ENCODE data around the gene APAF1.

Gene APAF1

DNA sequence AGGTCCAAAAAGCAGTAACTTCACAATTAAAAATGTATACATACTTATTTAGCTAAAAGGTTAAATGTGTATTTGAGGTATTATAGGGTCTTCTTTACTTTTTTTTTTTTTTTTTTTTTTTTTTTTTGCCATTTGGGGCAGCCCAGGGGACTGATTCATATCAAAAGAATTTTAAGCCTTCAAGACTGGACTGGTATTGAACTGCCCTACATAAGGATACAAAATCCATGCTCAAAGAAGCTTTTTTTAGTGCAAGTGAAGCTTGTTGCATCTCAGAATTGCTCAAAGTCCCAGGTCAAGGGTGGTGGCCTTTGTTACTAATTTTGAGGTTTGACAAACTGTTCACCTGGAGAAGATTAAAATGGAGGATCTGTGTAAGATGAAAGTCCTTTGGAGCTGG, 124.0 kb downstream of the APAF1 start:
- DNase-seq = no peak

DNA sequence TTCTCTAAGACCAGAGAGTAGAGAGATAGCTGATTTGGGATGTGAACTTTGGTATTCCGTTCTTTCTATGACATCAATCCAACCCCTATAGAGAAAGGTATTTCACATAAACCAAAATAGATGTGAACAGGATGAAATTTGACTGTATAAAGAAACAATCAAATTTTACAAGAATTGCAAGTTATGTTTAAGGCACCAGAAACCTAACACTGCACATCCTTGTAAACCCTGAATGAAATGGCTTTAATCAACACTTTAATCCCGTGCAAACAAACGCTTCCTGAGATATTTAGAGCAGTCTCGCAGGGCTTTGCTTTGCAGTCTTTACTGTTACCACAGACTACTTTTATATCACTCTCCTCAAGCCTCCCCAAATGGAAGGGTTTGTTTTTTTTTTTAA, 125.1 kb downstream of the APAF1 start:
- DNase-seq = no peak

DNA sequence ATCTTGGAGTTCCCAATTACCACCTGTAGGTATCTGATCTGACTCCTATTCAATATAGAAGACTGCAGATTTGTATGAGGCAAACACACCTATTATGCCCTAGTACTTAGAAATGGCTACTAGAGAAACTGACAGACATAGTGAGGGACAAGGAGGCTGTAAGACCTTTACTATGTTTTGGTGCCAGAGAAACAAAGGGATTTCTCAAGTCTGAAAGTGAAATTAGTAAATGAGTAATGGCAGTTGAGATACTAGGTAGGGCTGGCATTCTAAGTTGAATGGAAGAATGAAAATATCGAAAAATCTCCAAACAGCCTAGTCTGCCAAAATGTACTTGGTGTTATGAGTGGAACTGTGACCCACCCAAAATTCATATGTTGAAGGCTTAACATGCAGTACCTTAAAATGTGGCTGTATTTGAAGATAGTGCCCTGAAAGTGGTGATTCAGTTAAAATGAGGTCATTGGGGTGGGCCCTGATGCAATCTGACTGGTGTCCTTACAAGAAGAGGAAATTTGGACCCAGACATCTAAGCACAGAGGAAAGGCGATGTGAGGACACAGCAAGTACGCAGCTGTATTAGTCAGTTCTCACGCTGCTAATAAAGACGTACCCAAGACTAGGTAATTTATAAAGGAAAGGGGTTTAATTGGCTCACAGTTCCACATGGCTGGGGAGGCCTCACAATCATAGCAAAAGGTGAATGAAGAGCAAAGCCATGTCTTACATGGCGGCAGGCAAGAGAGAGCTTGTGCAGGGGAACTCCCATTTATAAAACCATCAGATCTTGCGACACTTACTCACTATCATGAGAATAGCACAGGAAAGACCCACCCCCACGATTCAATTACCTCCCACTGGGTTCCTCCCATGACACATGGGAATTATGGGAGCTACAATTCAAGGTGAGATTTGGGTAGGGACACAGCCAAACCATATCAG, 127.0 kb downstream of the APAF1 start:
- DNase-seq = no peak

DNA sequence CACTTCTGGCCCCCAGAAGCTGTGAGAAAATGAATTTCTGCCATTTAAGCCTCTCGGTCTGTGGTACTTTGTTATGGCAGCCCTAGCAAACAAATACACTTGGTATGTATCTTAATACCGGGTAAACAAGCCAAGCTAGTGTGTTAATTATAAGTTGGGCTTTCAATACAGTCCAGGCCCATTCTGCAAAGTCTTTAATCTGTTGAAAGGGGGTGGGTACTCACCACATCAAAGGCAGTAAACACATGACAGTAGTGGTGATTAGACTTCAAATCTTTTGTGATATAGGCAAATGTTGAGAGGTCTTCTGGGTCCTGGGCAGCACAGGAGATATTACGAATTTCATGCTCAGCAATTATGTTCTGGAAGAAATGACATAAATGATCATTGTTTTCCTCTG, 127.7 kb downstream of the APAF1 start:
- no peak for DNase-seq

DNA sequence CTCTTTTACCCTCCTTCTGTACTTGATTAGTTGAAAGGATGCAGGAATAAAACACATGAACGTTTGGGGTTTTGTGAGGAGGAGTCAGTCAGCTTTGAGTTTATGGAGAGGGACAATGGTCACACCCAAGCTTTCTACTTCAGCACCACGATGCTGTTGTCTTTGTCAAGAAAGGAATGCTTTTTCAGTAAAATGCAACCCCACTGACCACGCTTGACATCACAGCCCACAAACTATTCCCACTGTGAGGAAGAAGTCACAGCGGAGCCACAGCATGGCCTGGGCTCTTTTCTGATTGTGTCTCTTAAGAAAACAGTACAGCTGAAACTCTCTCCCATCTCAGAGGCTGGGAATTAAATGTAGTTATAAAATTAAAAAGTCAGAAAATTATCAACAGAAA, 135.2 kb downstream of the APAF1 start:
- no peak for DNase-seq

DNA sequence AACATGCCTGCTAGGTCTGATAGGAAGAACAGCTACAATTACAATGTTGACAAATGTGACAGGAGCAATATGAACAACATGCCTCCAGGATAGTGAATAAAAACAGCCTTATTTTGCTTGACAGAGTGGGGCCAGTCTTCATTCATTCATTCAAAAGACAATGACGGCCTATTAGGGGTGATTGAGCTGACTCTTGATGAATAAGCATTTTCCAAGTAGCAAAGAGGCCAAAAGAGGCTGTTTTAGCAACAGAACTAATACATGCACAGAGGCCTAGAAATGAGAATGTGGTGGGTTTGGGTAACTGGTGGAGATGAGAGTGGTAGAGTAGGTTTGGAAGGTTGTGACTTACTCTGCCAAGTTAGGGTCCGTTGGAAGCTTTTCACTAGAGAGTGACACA, 138.3 kb downstream of the APAF1 start:
- DNase-seq = no peak

All from activated CD4-positive, alpha-beta T cell treated with anti-CD3 and anti-CD28 coated beads, Interleukin-2, amount 50 U/mL, for 16 hours (primary cell).